Activated T-cell treated with anti-CD3 and anti-CD28 coated beads for 1 hour (primary cell): ENCODE data around the gene ETS1.

Experiments
- DNase-seq: peaks from one replicate; pipeline ENCODE4 v3.0.0-alpha.2; 2020; ENCODE audit warnings: low read depth

Gene ETS1

GRCh38 chr11:128567130-128567529, 20.2 kb downstream of the ETS1 start:
- no peak for DNase-seq

- no peak for DNase-seq
These were observed 21.5 kb downstream of the ETS1 start for GRCh38 chr11:128565881-128566280.

GRCh38 chr11:128564642-128565245, 22.6 kb downstream of the ETS1 start:
- DNase-seq: no peak

- no peak for DNase-seq
These were observed 23.3 kb downstream of the ETS1 start for GRCh38 chr11:128563942-128564641.

GRCh38 chr11:128563308-128563707, 24.1 kb downstream of the ETS1 start:
- DNase-seq: no peak

GRCh38 chr11:128559496-128560103, 27.8 kb downstream of the ETS1 start:
- no peak for DNase-seq

GRCh38 chr11:128555606-128556005, 31.8 kb downstream of the ETS1 start:
- DNase-seq: no peak

- no peak for DNase-seq
These were observed 33.5 kb downstream of the ETS1 start for GRCh38 chr11:128553662-128554362.

GRCh38 chr11:128552783-128553661, 34.3 kb downstream of the ETS1 start:
- DNase-seq: no peak

- DNase-seq: no peak
These were observed 35.6 kb downstream of the ETS1 start for GRCh38 chr11:128551611-128552335.

GRCh38 chr11:128551058-128551457, 36.3 kb downstream of the ETS1 start:
- no peak for DNase-seq

GRCh38 chr11:128550261-128550821, 37.0 kb downstream of the ETS1 start:
- DNase-seq: no peak

- no peak for DNase-seq
These were observed 38.0 kb downstream of the ETS1 start for GRCh38 chr11:128549256-128549944.

- DNase-seq: no peak
These were observed 38.6 kb downstream of the ETS1 start for GRCh38 chr11:128548649-128549255.

GRCh38 chr11:128547946-128548648, 39.3 kb downstream of the ETS1 start:
- no peak for DNase-seq

- no peak for DNase-seq
These were observed 40.4 kb downstream of the ETS1 start for GRCh38 chr11:128546916-128547315.

- DNase-seq: no peak
These were observed 42.8 kb downstream of the ETS1 start for GRCh38 chr11:128544471-128545051.

GRCh38 chr11:128540469-128540868, 46.9 kb downstream of the ETS1 start:
- DNase-seq: no peak

- DNase-seq: no peak
These were observed 50.9 kb downstream of the ETS1 start for GRCh38 chr11:128536506-128536905.
